HUES64 (cell line): ENCODE measurements around the gene FAM78A.

ENCODE experiments used
- H3K27ac ChIP-seq: 2 replicates; pipeline ENCODE4 v1.7.0; 2013; ENCODE audit warnings: low read depth, low read length, inconsistent platforms
- H3K27me3 ChIP-seq: 2 replicates; pipeline ENCODE4 v1.6.1; 2013; ENCODE audit warnings: mild to moderate bottlenecking, low read length; ENCODE audit not compliant: insufficient read depth
- H3K36me3 ChIP-seq: 2 replicates; pipeline ENCODE4 v1.6.1; 2013; ENCODE audit warnings: mild to moderate bottlenecking, low read length; ENCODE audit not compliant: insufficient read depth
- H3K4me1 ChIP-seq: 2 replicates; pipeline ENCODE4 v1.6.1; 2013; ENCODE audit warnings: mild to moderate bottlenecking, low read length, moderate library complexity; ENCODE audit not compliant: insufficient read depth
- H3K4me3 ChIP-seq: 2 replicates; pipeline ENCODE4 v1.5.1; 2013; ENCODE audit warnings: mild to moderate bottlenecking, low read length, moderate library complexity
- H3K9ac ChIP-seq: 2 replicates; pipeline ENCODE4 v1.6.1; 2013; ENCODE audit warnings: mild to moderate bottlenecking, low read depth, low read length
- H3K9me3 ChIP-seq: 2 replicates; pipeline ENCODE4 v1.6.1; 2013; ENCODE audit warnings: low read depth, low read length; ENCODE audit not compliant: insufficient read depth
- WGBS: fragments of 150-250, 120-280 bp; methylation state at CpG from one replicate; pipeline ENCODE4 v1.1.7; 2013; ENCODE audit warnings: missing lambda C conversion rate; 5-methylcytosine and 5-hydroxymethylcytosine counted together

FAM78A gene

GRCh38 chr9:131299346-131299960, 23.1 kb upstream of the FAM78A start:
- no peak overlapping the region for H3K9ac ChIP-seq
- no peak overlapping the region for H3K27ac ChIP-seq
- H3K4me3 ChIP-seq, result no peak overlapping the region
- no peaks in the 10 kb centered on the region for H3K36me3 ChIP-seq
- H3K4me1 ChIP-seq, result no peaks in the 10 kb centered on the region
- H3K27me3 ChIP-seq, result no peaks in the 10 kb centered on the region
- no peaks in the 10 kb centered on the region for H3K9me3 ChIP-seq
- WGBS, result 73% methylated on average over 22 of the region's 22 CpGs

GRCh38 chr9:131298816-131299215, 22.5 kb upstream of the FAM78A start:
- no peak overlapping the region for H3K4me3 ChIP-seq
- H3K36me3 ChIP-seq, result no peaks in the 10 kb centered on the region
- no peaks in the 10 kb centered on the region for H3K27me3 ChIP-seq
- H3K9ac ChIP-seq, result no peak overlapping the region
- no peaks in the 10 kb centered on the region for H3K9me3 ChIP-seq
- no peaks in the 10 kb centered on the region for H3K4me1 ChIP-seq
- 93% methylated on average over 12 of the region's 12 CpGs for WGBS
- H3K27ac ChIP-seq, result no peak overlapping the region

- Histone ChIP-seq H3K27ac (no peak overlapping the region), H3K9me3 (no peaks in the 10 kb centered on the region), H3K4me3 (no peak overlapping the region), H3K9ac (no peak overlapping the region), H3K27me3 (no peaks in the 10 kb centered on the region), H3K4me1 (no peaks in the 10 kb centered on the region), H3K36me3 (no peaks in the 10 kb centered on the region)
- WGBS, result 82% methylated on average over 5 of the region's 5 CpGs
Observed at GRCh38 chr9:131298341-131298740, 22.0 kb upstream of the FAM78A start.

GRCh38 chr9:131297903-131298302, 21.6 kb upstream of the FAM78A start:
- no peaks in the 10 kb centered on the region for H3K4me1 ChIP-seq
- WGBS, result 92% methylated on average over 11 of the region's 11 CpGs
- H3K36me3 ChIP-seq, result no peaks in the 10 kb centered on the region
- H3K4me3 ChIP-seq, result no peak overlapping the region
- H3K9ac ChIP-seq, result no peak overlapping the region
- no peaks in the 10 kb centered on the region for H3K27me3 ChIP-seq
- H3K9me3 ChIP-seq, result no peaks in the 10 kb centered on the region
- no peak overlapping the region for H3K27ac ChIP-seq

GRCh38 chr9:131296906-131297500, 20.7 kb upstream of the FAM78A start:
- H3K4me1 ChIP-seq, result no peaks in the 10 kb centered on the region
- H3K36me3 ChIP-seq, result no peaks in the 10 kb centered on the region
- H3K4me3 ChIP-seq, result no peak overlapping the region
- H3K9me3 ChIP-seq, result no peaks in the 10 kb centered on the region
- H3K27ac ChIP-seq, result no peak overlapping the region
- 93% methylated on average over 8 of the region's 8 CpGs for WGBS
- H3K9ac ChIP-seq, result no peak overlapping the region
- no peaks in the 10 kb centered on the region for H3K27me3 ChIP-seq

GRCh38 chr9:131296460-131296859, 20.1 kb upstream of the FAM78A start:
- no peaks in the 10 kb centered on the region for H3K36me3 ChIP-seq
- H3K4me3 ChIP-seq, result no peak overlapping the region
- no peaks in the 10 kb centered on the region for H3K4me1 ChIP-seq
- H3K27ac ChIP-seq, result no peak overlapping the region
- H3K9ac ChIP-seq, result no peak overlapping the region
- 85% methylated on average over 8 of the region's 9 CpGs for WGBS
- H3K9me3 ChIP-seq, result no peaks in the 10 kb centered on the region
- no peaks in the 10 kb centered on the region for H3K27me3 ChIP-seq

- no peaks in the 10 kb centered on the region for H3K4me1 ChIP-seq
- no peaks in the 10 kb centered on the region for H3K27me3 ChIP-seq
- H3K36me3 ChIP-seq, result no peaks in the 10 kb centered on the region
- H3K9ac ChIP-seq, result no peak overlapping the region
- H3K27ac ChIP-seq, result no peak overlapping the region
- WGBS, result 95% methylated on average over 10 of the region's 10 CpGs
- H3K9me3 ChIP-seq, result no peaks in the 10 kb centered on the region
- no peak overlapping the region for H3K4me3 ChIP-seq
Observed at GRCh38 chr9:131292937-131293336, 16.6 kb upstream of the FAM78A start.

GRCh38 chr9:131291795-131292315, 15.5 kb upstream of the FAM78A start:
- Histone ChIP-seq H3K4me3 (no peak overlapping the region), H3K4me1 (no peaks in the 10 kb centered on the region), H3K36me3 (no peaks in the 10 kb centered on the region), H3K27ac (no peak overlapping the region), H3K9ac (no peak overlapping the region), H3K9me3 (no peaks in the 10 kb centered on the region), H3K27me3 (no peaks in the 10 kb centered on the region)
- 95% methylated on average over 5 of the region's 7 CpGs for WGBS

GRCh38 chr9:131290767-131291370, 14.6 kb upstream of the FAM78A start:
- WGBS, result 94% methylated on average over 17 of the region's 17 CpGs
- H3K4me3 ChIP-seq, result no peak overlapping the region
- no peak overlapping the region; the same call in 1 of the 2 replicates for H3K9ac ChIP-seq

GRCh38 chr9:131290036-131290766, 13.9 kb upstream of the FAM78A start:
- H3K27ac ChIP-seq, result no peak overlapping the region
- no peaks in the 10 kb centered on the region for H3K36me3 ChIP-seq
- no peaks in the 10 kb centered on the region for H3K4me1 ChIP-seq
- no peaks in the 10 kb centered on the region for H3K9me3 ChIP-seq
- H3K4me3 ChIP-seq, result no peak overlapping the region
- peak overlapping the region; percentile 35; the same call in 1 of the 2 replicates for H3K9ac ChIP-seq
- no peaks in the 10 kb centered on the region for H3K27me3 ChIP-seq
- WGBS, result 90% methylated on average over 34 of the region's 34 CpGs

More at GRCh38 chr9:131290767-131291370, 14.6 kb upstream of the FAM78A start:
- Histone ChIP-seq H3K4me1 (no peaks in the 10 kb centered on the region), H3K27me3 (no peaks in the 10 kb centered on the region), H3K36me3 (no peaks in the 10 kb centered on the region), H3K9me3 (no peaks in the 10 kb centered on the region), H3K27ac (no peak overlapping the region)
